Thoracic aorta endothelial cell (primary cell): ENCODE data around the gene ANKRD66. TPM values are rescaled to one million over a fixed set of nuclear protein-coding genes. Genes with fewer than 3 reads are reported as not detected.

Source experiments
- total RNA-seq: library from RNA; depleted of rRNA; stranded (reverse); fragments of >200 nt; gene quantifications from 2 replicates; pipeline ENCODE4 v1.2.3, GENCODE V29; 2012

Gene ANKRD66
- not detected in 2 replicates for total RNA-seq

DNA sequence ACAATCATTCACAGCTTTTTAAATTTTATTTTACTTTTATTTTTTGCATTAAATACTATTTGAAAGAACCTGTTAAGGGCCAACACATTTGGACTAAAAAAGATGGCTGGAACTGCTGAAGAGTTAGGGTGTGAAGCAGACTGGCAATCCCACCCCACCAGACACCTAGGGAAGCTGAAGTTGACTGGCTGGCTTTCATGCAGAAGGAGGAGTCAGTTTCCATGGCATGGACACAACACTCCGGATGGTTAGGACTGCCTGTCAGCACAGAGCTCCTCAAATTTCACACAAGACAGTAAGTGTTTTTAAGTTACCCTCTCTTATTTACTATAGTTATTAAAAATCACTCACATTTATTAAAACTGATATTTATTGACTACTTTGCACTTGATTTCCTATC is at the start of gene ANKRD66:
Gene ANKRD66, plus strand, starts transcription at position 238 of the 400 bp plus-strand sequence. CDS start 5,016 bp downstream, outside the sequence.

DNA sequence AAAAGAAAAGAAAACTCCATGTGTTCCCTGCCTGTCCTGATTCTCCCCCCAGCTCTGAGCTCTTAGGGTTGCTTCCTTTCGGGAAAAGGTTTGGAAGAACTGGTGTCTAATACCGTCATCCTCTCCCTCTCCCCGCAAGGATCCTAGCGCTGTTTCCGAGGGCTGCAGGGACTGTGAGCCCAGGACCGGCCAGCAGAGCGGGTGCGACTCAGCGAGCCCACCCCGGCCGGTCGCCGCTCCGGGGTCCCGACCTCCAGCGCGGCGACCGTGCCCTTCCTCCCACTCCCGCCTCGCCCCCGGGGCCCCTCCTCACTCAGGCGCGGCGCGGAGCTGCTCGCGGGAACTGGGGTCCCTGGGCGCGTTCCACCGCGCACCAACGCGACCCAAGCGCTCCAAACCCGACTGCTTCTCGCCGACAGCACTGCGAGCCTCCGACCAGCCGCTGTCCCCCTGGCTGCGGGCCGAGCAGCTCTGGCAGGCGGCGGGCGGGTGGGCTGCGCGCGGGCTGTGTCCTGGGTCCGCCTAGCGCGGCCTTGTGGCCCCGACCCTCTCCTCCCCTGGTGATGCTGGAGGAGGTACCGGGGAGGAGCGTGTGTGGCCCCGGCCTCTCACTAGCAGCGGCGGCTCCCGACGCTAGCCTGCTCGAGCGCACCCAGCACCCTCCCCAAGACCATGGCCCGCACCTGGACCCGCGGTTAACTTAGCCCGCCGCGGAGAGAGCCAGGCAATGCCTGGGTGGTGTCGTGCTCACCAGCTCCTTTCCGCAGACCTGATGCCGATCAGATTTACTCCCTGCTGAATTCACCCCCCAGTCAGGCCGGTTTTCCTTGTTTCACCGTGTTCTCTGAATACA is 11.6 kb upstream of the ANKRD66 start, which contains the start of gene PLA2G7:
Gene PLA2G7, minus strand, starts transcription at position 509 of the 853 bp plus-strand sequence. CDS start 12,484 bp downstream, outside the sequence.

GRCh38 chr6:46793138-46793537 is 46.4 kb downstream of the ANKRD66 start, which contains the start of gene MEP1A:
Gene MEP1A, plus strand, starts transcription at chr6:46793389. Its CDS starts 10 bp downstream, at chr6:46793399.

Other genes with a start within 250 kb of the ANKRD66 start
- 0.13 and 0.22 TPM in 2 replicates for gene CYP39A1, start 94.1 kb upstream of the ANKRD66 start, total RNA-seq
- gene SLC25A27, start 94.0 kb upstream of the ANKRD66 start, total RNA-seq: 1.7 and 4.2 TPM in 2 replicates
- under 0.01 and 0.07 TPM in 2 replicates for gene TDRD6, start 59.0 kb upstream of the ANKRD66 start, total RNA-seq
- 0.50 TPM in 1 of 2 replicates, not detected in the other for gene PLA2G7, start 11.6 kb upstream of the ANKRD66 start, total RNA-seq
- not detected in 2 replicates for gene MEP1A, start 46.5 kb downstream of the ANKRD66 start, total RNA-seq
- gene ADGRF5, start 175.0 kb downstream of the ANKRD66 start, total RNA-seq: 2.0 and 13.2 TPM in 2 replicates